Body of pancreas (tissue), 4 donors: ENCODE measurements around the gene ST3GAL3. TPM values are rescaled to one million over a fixed set of nuclear protein-coding genes. Genes with fewer than 3 reads are reported as not detected.

Source experiments
- ATAC-seq: fragments of 150-250 bp; one replicate; pipeline ENCODE4 v1.9.1; 2016
- DNase-seq, 4 donors: peaks; one replicate each; pipeline ENCODE4 v3.0.0-alpha.2; 2019
- H3K27ac ChIP-seq, 4 donors: fragments of 200-600 bp; sonication (generic); 1 replicate in 3 of 4; 2 replicates in 1 of 4; pipeline versions ENCODE4 v1.5.1 to v1.6.1; 2016 to 2019; ENCODE audit warnings: mild to moderate bottlenecking in 1 of 4, mixed read lengths in 1 of 4, moderate library complexity in 1 of 4
- H3K27me3 ChIP-seq, 2 donors: fragments of 200-600 bp; sonication (generic); one replicate each; pipeline ENCODE4 v1.6.0; 2016; ENCODE audit warnings: mild to moderate bottlenecking in 1 of 2
- H3K36me3 ChIP-seq, 2 donors: fragments of 200-600 bp; sonication (generic); replicated peaks in 1 of 2; 2 replicates each; pipeline ENCODE4 v1.5.1; 2016; ENCODE audit warnings: low read depth in 2 of 2; ENCODE audit not compliant: insufficient read depth in 1 of 2
- H3K4me1 ChIP-seq: fragments of 200-600 bp; sonication (generic); one replicate; pipeline ENCODE4 v1.6.0; 2016
- H3K4me3 ChIP-seq, 2 donors: fragments of 200-600 bp; sonication (generic); 1 replicate in 1 of 2; 2 replicates in 1 of 2; pipeline ENCODE4 v1.5.1; 2016 to 2019
- H3K9me3 ChIP-seq, 3 donors: fragments of 200-600 bp; sonication (generic); 1 replicate in 2 of 3; 2 replicates in 1 of 3; pipeline ENCODE4 v1.5.1; 2016
- POLR2A ChIP-seq, 3 donors: fragments of 450-650 bp; IDR thresholded peaks; one replicate each; pipeline ENCODE4 v1.6.1; 2016; ENCODE audit warnings: antibody characterized with exemption in 3 of 3, mild to moderate bottlenecking in 2 of 3
- WGBS, 2 donors: methylation state at CpG; one replicate each; pipeline ENCODE4 v1.1.5; 2017; 5-methylcytosine and 5-hydroxymethylcytosine counted together
- intact Hi-C: fragments of 100-400 bp; cut with DNase I; formaldehyde crosslinking; loops from one replicate; pipeline ENCODE4 v1.15.1; 2023
- total RNA-seq, 2 donors: library from RNA; depleted of rRNA; stranded (reverse); fragments of >200 nt; gene quantifications; one replicate each; pipeline ENCODE4 v1.1.0, GENCODE V29; 2016
- TF ChIP-seq, protein P1 (sequence below), 7 experiments: fragments of 450-650 bp in 4 of 7; fragments of 200-600 bp in 3 of 7; sonication (generic) in 3 of 7; IDR thresholded peaks; one replicate each; pipeline ENCODE4 v1.5.1; 2016 to 2019; ENCODE audit warnings: antibody characterized with exemption in 7 of 7

ST3GAL3 gene
- total RNA-seq, 2 donors from 2014 or later, result 14.5 to 15.2 TPM

DNA sequence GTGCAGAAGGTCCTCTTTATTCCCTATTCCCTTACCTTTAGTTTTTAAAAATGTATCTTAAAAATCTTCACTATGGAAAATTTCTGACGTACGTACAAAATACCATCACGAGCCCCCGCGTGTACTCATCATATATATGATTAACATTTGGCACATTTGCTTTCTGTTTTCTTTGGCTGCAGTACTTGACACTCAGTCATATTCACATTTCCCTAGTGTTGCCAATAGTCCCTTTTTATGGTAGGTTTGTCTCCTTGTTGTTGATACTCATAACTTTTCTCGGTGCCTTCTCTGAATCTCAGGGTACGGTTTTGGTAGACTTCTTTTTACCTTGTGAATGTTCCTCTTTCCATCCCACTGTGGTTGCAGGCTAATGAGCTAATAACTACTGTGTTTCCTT, 34.1 kb upstream of the ST3GAL3 start:
- Histone ChIP-seq H3K27ac (no peak overlapping the region), H3K9me3 (no peaks in the 10 kb centered on the region), H3K4me3 (no peak overlapping the region), H3K4me1 (no peaks in the 10 kb centered on the region), H3K36me3 (peaks cover 0 to 40% of the 10 kb centered on the region in 2 donors), H3K27me3 (no peaks in the 10 kb centered on the region)
- TF ChIP-seq, protein P1, sequence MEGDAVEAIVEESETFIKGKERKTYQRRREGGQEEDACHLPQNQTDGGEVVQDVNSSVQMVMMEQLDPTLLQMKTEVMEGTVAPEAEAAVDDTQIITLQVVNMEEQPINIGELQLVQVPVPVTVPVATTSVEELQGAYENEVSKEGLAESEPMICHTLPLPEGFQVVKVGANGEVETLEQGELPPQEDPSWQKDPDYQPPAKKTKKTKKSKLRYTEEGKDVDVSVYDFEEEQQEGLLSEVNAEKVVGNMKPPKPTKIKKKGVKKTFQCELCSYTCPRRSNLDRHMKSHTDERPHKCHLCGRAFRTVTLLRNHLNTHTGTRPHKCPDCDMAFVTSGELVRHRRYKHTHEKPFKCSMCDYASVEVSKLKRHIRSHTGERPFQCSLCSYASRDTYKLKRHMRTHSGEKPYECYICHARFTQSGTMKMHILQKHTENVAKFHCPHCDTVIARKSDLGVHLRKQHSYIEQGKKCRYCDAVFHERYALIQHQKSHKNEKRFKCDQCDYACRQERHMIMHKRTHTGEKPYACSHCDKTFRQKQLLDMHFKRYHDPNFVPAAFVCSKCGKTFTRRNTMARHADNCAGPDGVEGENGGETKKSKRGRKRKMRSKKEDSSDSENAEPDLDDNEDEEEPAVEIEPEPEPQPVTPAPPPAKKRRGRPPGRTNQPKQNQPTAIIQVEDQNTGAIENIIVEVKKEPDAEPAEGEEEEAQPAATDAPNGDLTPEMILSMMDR (IDR thresholded peaks at IDR 0.05), result no peak
- no peak for TF ChIP-seq POLR2A (IDR thresholded peaks at IDR 0.05)
- intact Hi-C loops, result no loop called here
- no peak for ATAC-seq
- WGBS, 2 donors, result 83 to 92% methylated on average over 7 of the region's 7 CpGs
- no peak for DNase-seq

DNA sequence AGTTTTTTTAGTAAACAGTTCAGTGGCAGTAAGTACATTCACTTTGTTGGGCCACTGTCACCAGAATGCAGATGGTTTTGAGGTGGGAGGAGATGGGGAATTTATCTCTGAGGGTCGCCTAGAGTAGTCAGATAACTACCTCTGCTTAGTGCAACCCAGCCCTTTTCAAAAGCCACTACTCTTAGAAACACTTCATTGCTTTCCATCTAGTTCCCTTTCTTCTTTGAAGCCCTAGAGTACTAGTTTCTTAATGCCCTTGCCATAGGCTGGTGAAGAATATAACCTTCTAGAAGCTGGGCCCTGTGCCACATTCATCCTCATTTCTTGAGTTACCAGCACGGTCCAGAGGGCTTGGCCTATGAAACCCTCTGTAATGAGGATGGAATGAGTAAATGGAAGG, 28.4 kb upstream of the ST3GAL3 start:
- ATAC-seq, result no peak
- WGBS, 2 donors, result 82 to 88% methylated on average over 2 of the region's 2 CpGs

DNA sequence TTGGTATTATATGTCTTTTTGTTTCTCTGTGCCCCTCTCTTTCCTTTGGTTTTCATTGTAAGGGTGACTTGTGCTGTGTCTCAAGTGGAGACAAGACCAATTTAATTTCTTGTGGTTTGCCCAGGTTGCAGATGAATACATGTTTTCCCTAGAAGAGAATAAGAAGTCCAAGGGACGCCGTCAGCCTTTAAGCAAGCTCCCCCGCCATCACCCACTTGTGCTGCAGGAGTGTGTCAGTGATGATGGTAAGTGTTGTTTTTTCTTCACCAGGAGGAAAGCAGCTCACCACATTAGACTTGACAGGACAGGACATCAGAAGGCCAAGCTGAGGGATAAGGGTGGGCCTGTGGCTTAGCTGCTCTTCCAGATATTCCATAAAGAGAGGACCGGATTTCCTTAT, 23.8 kb upstream of the ST3GAL3 start:
- Histone ChIP-seq H3K9me3 (no peaks in the 10 kb centered on the region), H3K27me3 (no peaks in the 10 kb centered on the region), H3K4me1 (no peaks in the 10 kb centered on the region), H3K36me3 (peaks cover 0 to 14% of the 10 kb centered on the region in 2 donors), H3K4me3 (no peak overlapping the region), H3K27ac (no peak overlapping the region)
- WGBS, 2 donors, result 90 to 96% methylated on average over 4 of the region's 4 CpGs
- DNase-seq (no peak), ATAC-seq (no peak)
- intact Hi-C loops, result no loop called here
- TF ChIP-seq, protein P1 (IDR thresholded peaks at IDR 0.05), result no peak
- TF ChIP-seq POLR2A (IDR thresholded peaks at IDR 0.05), result no peak

More for the DNA sequence above, 28.4 kb upstream of the ST3GAL3 start:
- Histone ChIP-seq H3K4me1 (no peaks in the 10 kb centered on the region), H3K27ac (no peak overlapping the region), H3K36me3 (peaks cover 0 to 9% of the 10 kb centered on the region in 2 donors), H3K4me3 (no peak overlapping the region), H3K9me3 (no peaks in the 10 kb centered on the region), H3K27me3 (no peaks in the 10 kb centered on the region)
- intact Hi-C loops, result no loop called here
- TF ChIP-seq, protein P1 (IDR thresholded peaks at IDR 0.05), result no peak
- TF ChIP-seq POLR2A (IDR thresholded peaks at IDR 0.05), result no peak
- no peak for DNase-seq

DNA sequence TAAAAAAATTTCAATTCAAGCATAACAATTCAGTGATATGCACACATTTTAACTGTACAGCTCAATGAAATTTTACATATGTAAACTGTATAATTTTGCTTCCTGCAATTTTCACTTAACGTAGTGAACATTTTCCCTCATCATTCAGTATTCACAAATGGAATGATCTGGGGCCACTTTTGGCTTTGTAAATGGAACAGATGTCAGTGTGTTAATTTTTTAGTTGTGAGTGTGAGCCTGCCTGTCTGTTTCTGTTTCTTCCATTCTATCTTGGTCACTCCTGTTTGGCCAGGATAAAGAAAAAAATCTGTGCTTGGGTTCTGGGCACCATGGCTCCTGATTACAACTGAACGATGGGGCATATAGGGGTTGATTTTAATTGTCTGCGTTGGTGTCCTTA, 20.5 kb upstream of the ST3GAL3 start:
- 93 to 94% methylated on average over 3 of the region's 3 CpGs for WGBS, 2 donors
- ATAC-seq (no peak), DNase-seq (no peak)
- no peaks in the 10 kb centered on the region for H3K9me3 ChIP-seq
- no peaks in the 10 kb centered on the region for H3K4me1 ChIP-seq
- peaks cover 0 to 43% of the 10 kb centered on the region in 2 donors for H3K36me3 ChIP-seq
- H3K4me3 ChIP-seq, result no peak overlapping the region
- intact Hi-C loops, result no loop called here
- H3K27me3 ChIP-seq, result no peaks in the 10 kb centered on the region
- no peak overlapping the region for H3K27ac ChIP-seq
- TF ChIP-seq, protein P1 (IDR thresholded peaks at IDR 0.05), result no peak
- no peak for TF ChIP-seq POLR2A (IDR thresholded peaks at IDR 0.05)

DNA sequence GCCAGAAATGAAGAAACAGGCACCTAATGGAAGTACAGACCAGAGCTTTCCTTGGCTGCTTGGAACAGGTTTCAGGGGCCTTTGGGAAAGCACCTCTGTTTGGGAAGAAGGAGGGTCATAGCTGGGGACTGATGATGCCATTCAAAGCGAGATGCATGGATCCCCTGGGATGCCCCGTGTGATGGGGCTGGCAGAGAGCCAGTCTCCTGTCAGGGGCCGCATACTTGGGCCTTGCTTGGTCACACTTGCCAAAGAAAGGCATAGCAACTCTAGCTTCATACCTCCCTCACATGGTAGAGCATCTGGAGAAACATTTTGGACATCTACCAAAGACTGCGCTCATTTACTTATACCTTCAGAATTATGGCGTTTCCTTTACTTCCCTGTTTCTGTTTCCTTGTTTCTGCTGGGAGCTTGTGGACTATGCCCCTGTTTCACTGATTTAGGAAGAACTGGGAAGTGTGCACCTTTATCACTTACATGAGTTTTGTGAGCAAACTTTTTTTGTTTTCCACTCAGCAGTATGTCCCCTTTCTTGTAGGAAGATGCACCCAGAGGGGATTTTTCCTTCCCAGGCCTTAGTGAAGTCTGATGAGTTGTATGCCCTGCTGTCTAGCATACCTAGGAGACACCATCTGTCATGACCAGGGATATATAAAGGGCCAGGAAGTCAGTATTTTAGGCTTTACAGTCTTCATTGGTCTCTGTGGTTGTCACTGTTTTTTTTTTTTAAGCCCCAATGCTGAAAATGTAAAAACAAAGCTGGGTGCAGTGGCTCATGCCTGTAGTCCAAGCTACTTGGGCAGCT, 19.8 kb upstream of the ST3GAL3 start:
- Histone ChIP-seq H3K4me3 (no peak overlapping the region), H3K27ac (no peak overlapping the region), H3K36me3 (peaks cover 5 to 51% of the 10 kb centered on the region in 2 donors), H3K27me3 (no peaks in the 10 kb centered on the region), H3K9me3 (no peaks in the 10 kb centered on the region), H3K4me1 (no peaks in the 10 kb centered on the region)
- TF ChIP-seq, protein P1 (IDR thresholded peaks at IDR 0.05), result no peak
- TF ChIP-seq POLR2A (IDR thresholded peaks at IDR 0.05), result no peak
- no peak for ATAC-seq
- no peak for DNase-seq
- intact Hi-C loops, result no loop called here
- 51 to 60% methylated on average over 4 to 5 of the region's 5 CpGs for WGBS, 2 donors
